Liver (tissue), 9 donors: ENCODE results near the gene DIDO1. TPM values are rescaled to one million over a fixed set of nuclear protein-coding genes. Genes with fewer than 3 reads are reported as not detected.

Experiments
- DNase-seq: peaks from one replicate; pipeline ENCODE4 v3.0.0-alpha.2; 2017; ENCODE audit warnings: low spot score
- H3K27ac ChIP-seq, 2 donors: one replicate each; pipeline ENCODE4 v1.7.0; 2013; ENCODE audit warnings: inconsistent platforms in 2 of 2, low read length in 2 of 2, control low read depth in 1 of 2, low read depth in 1 of 2, mild to moderate bottlenecking in 1 of 2
- H3K27me3 ChIP-seq, 4 donors: one replicate each; pipeline versions ENCODE4 v1.6.1 to v1.7.0; 2013; ENCODE audit warnings: low read length in 3 of 4, inconsistent platforms in 1 of 4, mild to moderate bottlenecking in 1 of 4, moderate library complexity in 1 of 4; ENCODE audit not compliant: control insufficient read depth in 4 of 4, insufficient read depth in 4 of 4
- H3K36me3 ChIP-seq, 4 donors: one replicate each; pipeline versions ENCODE4 v1.6.1 to v1.7.0; 2013; ENCODE audit warnings: low read length in 3 of 4, mild to moderate bottlenecking in 3 of 4, low read depth in 1 of 4, moderate library complexity in 1 of 4; ENCODE audit not compliant: control insufficient read depth in 4 of 4, insufficient read depth in 3 of 4
- H3K4me1 ChIP-seq, 4 donors: one replicate each; pipeline versions ENCODE4 v1.6.1 to v1.7.0; 2013; ENCODE audit warnings: low read length in 3 of 4, mild to moderate bottlenecking in 3 of 4, moderate library complexity in 1 of 4; ENCODE audit not compliant: control insufficient read depth in 4 of 4, insufficient read depth in 4 of 4
- H3K4me3 ChIP-seq, 3 donors: one replicate each; pipeline versions ENCODE4 v1.6.1 to v1.7.0; 2013; ENCODE audit warnings: low read length in 3 of 3, control low read depth in 1 of 3, low read depth in 1 of 3, mild to moderate bottlenecking in 1 of 3
- H3K9ac ChIP-seq, 2 donors: one replicate each; pipeline ENCODE4 v1.7.0; 2013; ENCODE audit warnings: low read length in 2 of 2, mild to moderate bottlenecking in 2 of 2, moderate library complexity in 2 of 2, control low read depth in 1 of 2, low read depth in 1 of 2
- H3K9me3 ChIP-seq, 4 donors: one replicate each; pipeline versions ENCODE4 v1.6.1 to v1.7.0; 2013; ENCODE audit warnings: low read length in 3 of 4; ENCODE audit not compliant: control insufficient read depth in 4 of 4
- ATF3 ChIP-seq: IDR thresholded peaks from 2 replicates; pipeline ENCODE4 v1.6.1; 2016; ENCODE audit warnings: antibody characterized with exemption
- CTCF ChIP-seq: fragments of 150-350 bp; IDR thresholded peaks from 2 replicates; pipeline ENCODE4 v1.5.1; 2017; ENCODE audit warnings: improper control_type of control experiment, low read depth, low read length; ENCODE audit not compliant: missing input control
- EGR1 ChIP-seq, 2 donors: IDR thresholded peaks; 2 replicates each; pipeline ENCODE4 v1.6.1; 2016 to 2018; ENCODE audit warnings: antibody characterized with exemption in 2 of 2, low read depth in 2 of 2
- FOXA1 ChIP-seq: IDR thresholded peaks from 2 replicates; pipeline ENCODE4 v1.6.1; 2016; ENCODE audit warnings: antibody characterized with exemption
- FOXA2 ChIP-seq: IDR thresholded peaks from 2 replicates; pipeline ENCODE4 v1.6.1; 2016; ENCODE audit warnings: antibody characterized with exemption
- GABPA ChIP-seq, 2 donors: IDR thresholded peaks in 1 of 2; conservative IDR thresholded peaks in 1 of 2; 2 replicates each; pipeline ENCODE4 v1.6.1; 2016; ENCODE audit warnings: antibody characterized with exemption in 2 of 2, mild to moderate bottlenecking in 1 of 2, moderate library complexity in 1 of 2
- HNF4A ChIP-seq, 2 donors: conservative IDR thresholded peaks; 2 replicates each; pipeline ENCODE4 v1.6.1; 2016; ENCODE audit warnings: antibody characterized with exemption in 2 of 2, mild to moderate bottlenecking in 2 of 2
- HNF4G ChIP-seq: IDR thresholded peaks from 2 replicates; pipeline ENCODE4 v1.6.1; 2016; ENCODE audit warnings: antibody characterized with exemption
- JUND ChIP-seq, 2 donors: IDR thresholded peaks; 2 replicates each; pipeline ENCODE4 v1.6.1; 2016; ENCODE audit warnings: antibody characterized with exemption in 2 of 2
- MAX ChIP-seq: IDR thresholded peaks from 2 replicates; pipeline ENCODE4 v1.6.1; 2016; ENCODE audit warnings: antibody characterized with exemption
- REST ChIP-seq: IDR thresholded peaks from 2 replicates; pipeline ENCODE4 v1.6.1; 2016; ENCODE audit warnings: antibody characterized with exemption, mild to moderate bottlenecking
- RXRA ChIP-seq, 2 donors: IDR thresholded peaks; 2 replicates each; pipeline ENCODE4 v1.6.1; 2017 to 2018; ENCODE audit warnings: antibody characterized with exemption in 2 of 2, mild to moderate bottlenecking in 1 of 2
- SP1 ChIP-seq: IDR thresholded peaks from 2 replicates; pipeline ENCODE4 v1.6.1; 2018; ENCODE audit warnings: antibody characterized with exemption, mild to moderate bottlenecking
- TAF1 ChIP-seq: conservative IDR thresholded peaks from 2 replicates; pipeline ENCODE4 v1.6.1; 2016; ENCODE audit warnings: antibody characterized with exemption, mild to moderate bottlenecking
- YY1 ChIP-seq: IDR thresholded peaks from 2 replicates; pipeline ENCODE4 v1.6.1; 2016; ENCODE audit warnings: antibody characterized with exemption, mild to moderate bottlenecking
- WGBS: extraction: QIAGEN DNeasy Blood & Tissue Kit; methylation state at CpG from one replicate; pipeline ENCODE4 v1.1.7; 2013; 5-methylcytosine and 5-hydroxymethylcytosine counted together
- polyA plus RNA-seq, 2 donors: library from polyadenylated mRNA; stranded (reverse) in 1 of 2; unstranded in 1 of 2; fragments of 200-250 nt in 1 of 2; fragments of >200 nt in 1 of 2; fragmentation: Nextera tagmentation in 1 of 2; extraction: Ambion mirVana in 1 of 2; gene quantifications; one replicate each; pipeline versions ENCODE4 v1.2.1 to v1.2.3, GENCODE V29; 2013 to 2015
- total RNA-seq, 2 donors: library from RNA; depleted of rRNA; stranded (reverse); fragments of >200 nt; gene quantifications; one replicate each; pipeline ENCODE4 v1.2.3, GENCODE V29; 2014
- TF ChIP-seq, protein P1 (sequence below): IDR thresholded peaks from 2 replicates; pipeline ENCODE4 v1.6.1; 2016; ENCODE audit warnings: antibody characterized with exemption
- donor health status: healthy.
- donor health status: healthy.
- donor health status: healthy.
- donor health status: healthy.
- donor health status: healthy.

DIDO1 gene
- total and polyA plus RNA-seq, 4 donors: 10.1 to 43.1 (median 17.4) TPM

- Histone ChIP-seq H3K9ac (no peak overlapping the region), H3K4me1 (peaks cover 5 to 33% (median 18%) of the 10 kb centered on the region in 4 donors), H3K9me3 (no peaks in the 10 kb centered on the region), H3K27ac (no peak overlapping the region), H3K36me3 (peaks cover 12 to 50% (median 41%) of the 10 kb centered on the region in 4 donors), H3K4me3 (no peak overlapping the region), H3K27me3 (no peaks in the 10 kb centered on the region)
- TF ChIP-seq MAX: no peak
- no peak for DNase-seq
- 86% methylated on average over 7 of the region's 7 CpGs for WGBS
Measured at GRCh38 chr20:62902926-62903615, 23.2 kb downstream of the DIDO1 start.

GRCh38 chr20:62901891-62902290 is 24.4 kb downstream of the DIDO1 start:
- no peak for DNase-seq
- H3K9ac ChIP-seq: no peak overlapping the region
- no peak for TF ChIP-seq RXRA (IDR thresholded peaks at IDR 0.05)
- no peak for TF ChIP-seq TAF1
- TF ChIP-seq HNF4A (conservative IDR thresholded peaks at IDR 0.05): no peak
- TF ChIP-seq, protein P1, sequence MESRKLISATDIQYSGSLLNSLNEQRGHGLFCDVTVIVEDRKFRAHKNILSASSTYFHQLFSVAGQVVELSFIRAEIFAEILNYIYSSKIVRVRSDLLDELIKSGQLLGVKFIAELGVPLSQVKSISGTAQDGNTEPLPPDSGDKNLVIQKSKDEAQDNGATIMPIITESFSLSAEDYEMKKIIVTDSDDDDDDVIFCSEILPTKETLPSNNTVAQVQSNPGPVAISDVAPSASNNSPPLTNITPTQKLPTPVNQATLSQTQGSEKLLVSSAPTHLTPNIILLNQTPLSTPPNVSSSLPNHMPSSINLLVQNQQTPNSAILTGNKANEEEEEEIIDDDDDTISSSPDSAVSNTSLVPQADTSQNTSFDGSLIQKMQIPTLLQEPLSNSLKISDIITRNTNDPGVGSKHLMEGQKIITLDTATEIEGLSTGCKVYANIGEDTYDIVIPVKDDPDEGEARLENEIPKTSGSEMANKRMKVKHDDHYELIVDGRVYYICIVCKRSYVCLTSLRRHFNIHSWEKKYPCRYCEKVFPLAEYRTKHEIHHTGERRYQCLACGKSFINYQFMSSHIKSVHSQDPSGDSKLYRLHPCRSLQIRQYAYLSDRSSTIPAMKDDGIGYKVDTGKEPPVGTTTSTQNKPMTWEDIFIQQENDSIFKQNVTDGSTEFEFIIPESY: no peak
- TF ChIP-seq MAX: no peak
- no peak for TF ChIP-seq FOXA2
- TF ChIP-seq FOXA1: no peak
- TF ChIP-seq EGR1 (IDR thresholded peaks at IDR 0.05; ENCODE audit: low read depth in 2 of 2): no peak
- TF ChIP-seq REST: no peak
- TF ChIP-seq CTCF: no peak
- no peak for TF ChIP-seq HNF4G
- TF ChIP-seq ATF3: no peak
- TF ChIP-seq GABPA (IDR thresholded peaks at IDR 0.05 in 1 of 2, conservative IDR thresholded peaks at IDR 0.05 in 1 of 2): no peak
- no peak for TF ChIP-seq SP1
- no peak for TF ChIP-seq YY1
- TF ChIP-seq JUND (IDR thresholded peaks at IDR 0.05): no peak
- 94% methylated on average over 11 of the region's 11 CpGs for WGBS
- H3K4me1 ChIP-seq: peaks cover 5 to 30% (median 16%) of the 10 kb centered on the region in 4 donors
- no peak overlapping the region for H3K4me3 ChIP-seq
- H3K9me3 ChIP-seq: no peaks in the 10 kb centered on the region
- H3K36me3 ChIP-seq: peaks cover 12 to 41% (median 34%) of the 10 kb centered on the region in 4 donors
- H3K27ac ChIP-seq: no peak overlapping the region
- H3K27me3 ChIP-seq: no peaks in the 10 kb centered on the region
